ENCODE results near the gene MYT1. TPM values are rescaled to one million over a fixed set of nuclear protein-coding genes. Genes with fewer than 3 reads are reported as not detected.

Gene MYT1
- total and polyA plus RNA-seq, 11 donors = 0.07 to 0.23 (median 0.09) TPM; not detected in 5

DNA sequence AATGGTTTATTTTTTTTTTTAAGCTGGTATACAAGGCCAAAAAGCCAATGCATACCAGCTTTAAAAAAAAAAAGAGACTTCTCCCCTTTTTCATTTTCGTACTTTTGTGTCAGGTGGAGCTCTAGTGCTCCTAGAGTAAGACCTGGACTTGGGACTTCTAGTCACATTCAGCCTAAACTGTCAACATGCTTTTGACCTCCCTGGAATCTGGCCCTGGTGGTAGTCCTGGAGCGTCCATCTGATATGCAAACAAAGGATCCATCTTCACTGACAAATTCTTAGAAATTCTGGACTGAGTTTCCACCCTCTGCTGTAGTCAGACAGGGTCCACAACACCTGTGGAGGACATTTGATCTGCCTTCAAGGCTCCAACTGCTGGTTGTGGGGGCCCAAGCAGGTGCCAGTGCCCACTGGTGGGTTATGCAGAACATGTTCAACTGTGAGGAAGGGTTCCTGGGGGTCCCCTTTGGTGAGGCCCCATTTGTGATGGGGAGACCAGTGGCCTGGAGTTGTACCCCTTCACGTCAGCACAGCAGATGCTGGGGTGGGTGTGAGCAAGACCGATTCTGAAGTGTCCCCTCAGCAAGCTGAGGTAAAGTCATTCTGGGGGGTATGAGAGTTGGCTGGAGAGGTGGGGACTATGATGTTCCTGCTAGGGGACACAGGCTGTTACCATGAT, 78.7 kb downstream of the MYT1 start:
- no peaks in the 10 kb centered on the region for H3K36me3 ChIP-seq
- DNase-seq (peak in 1 of 5 donors; percentile 12), ATAC-seq (no peak)
- intact Hi-C loops (cut with DNase I) = no loop called here
- WGBS, 4 donors = 88 to 90% (median 90%) methylated on average over 4 of the region's 4 CpGs
- no peak overlapping the region for H3K27ac ChIP-seq
- peaks cover 0 to 12% (median 0%) of the 10 kb centered on the region in 9 donors for H3K27me3 ChIP-seq
- H3K4me1 ChIP-seq = peaks cover 0 to 8% (median 0%) of the 10 kb centered on the region in 12 donors
- no peak for TF ChIP-seq POLR2A (IDR thresholded peaks at IDR 0.05)
- TF ChIP-seq, protein P1, sequence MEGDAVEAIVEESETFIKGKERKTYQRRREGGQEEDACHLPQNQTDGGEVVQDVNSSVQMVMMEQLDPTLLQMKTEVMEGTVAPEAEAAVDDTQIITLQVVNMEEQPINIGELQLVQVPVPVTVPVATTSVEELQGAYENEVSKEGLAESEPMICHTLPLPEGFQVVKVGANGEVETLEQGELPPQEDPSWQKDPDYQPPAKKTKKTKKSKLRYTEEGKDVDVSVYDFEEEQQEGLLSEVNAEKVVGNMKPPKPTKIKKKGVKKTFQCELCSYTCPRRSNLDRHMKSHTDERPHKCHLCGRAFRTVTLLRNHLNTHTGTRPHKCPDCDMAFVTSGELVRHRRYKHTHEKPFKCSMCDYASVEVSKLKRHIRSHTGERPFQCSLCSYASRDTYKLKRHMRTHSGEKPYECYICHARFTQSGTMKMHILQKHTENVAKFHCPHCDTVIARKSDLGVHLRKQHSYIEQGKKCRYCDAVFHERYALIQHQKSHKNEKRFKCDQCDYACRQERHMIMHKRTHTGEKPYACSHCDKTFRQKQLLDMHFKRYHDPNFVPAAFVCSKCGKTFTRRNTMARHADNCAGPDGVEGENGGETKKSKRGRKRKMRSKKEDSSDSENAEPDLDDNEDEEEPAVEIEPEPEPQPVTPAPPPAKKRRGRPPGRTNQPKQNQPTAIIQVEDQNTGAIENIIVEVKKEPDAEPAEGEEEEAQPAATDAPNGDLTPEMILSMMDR (IDR thresholded peaks at IDR 0.05) = no peak
- no peaks in the 10 kb centered on the region for H3K9me3 ChIP-seq
- no peak overlapping the region for H3K4me3 ChIP-seq

DNA sequence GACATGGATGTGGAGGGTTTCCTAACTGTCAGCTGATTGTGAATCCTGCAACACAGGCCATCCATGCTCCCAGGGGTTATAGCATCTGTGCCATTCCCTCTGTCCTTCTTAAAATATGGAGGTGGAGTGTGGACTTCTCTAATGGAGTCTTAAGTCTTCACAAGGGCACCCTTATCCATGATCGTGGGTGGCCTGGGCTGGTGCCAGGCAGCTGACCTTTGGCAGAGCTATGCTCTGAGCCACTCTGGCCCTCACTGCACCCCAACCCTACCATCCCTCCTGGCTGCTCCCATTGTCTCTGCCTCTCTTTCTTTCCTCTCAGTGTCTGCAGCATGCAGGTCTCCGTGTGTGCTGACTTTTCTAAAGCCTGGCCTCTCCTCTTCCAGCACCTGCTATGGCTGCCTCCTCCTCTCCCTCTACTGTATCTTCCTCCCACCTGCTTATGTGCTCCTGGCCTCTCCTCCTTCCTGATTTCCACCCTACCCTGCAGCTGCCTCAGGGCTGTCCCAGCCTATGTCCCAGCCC, 80.1 kb downstream of the MYT1 start:
- DNase-seq = no peak
- H3K4me3 ChIP-seq = no peak overlapping the region
- no peak for ATAC-seq
- H3K4me1 ChIP-seq = no peaks in the 10 kb centered on the region
- intact Hi-C loops (cut with DNase I) = no loop called here
- H3K27me3 ChIP-seq = peaks cover 0 to 12% (median 0%) of the 10 kb centered on the region in 9 donors
- H3K36me3 ChIP-seq = no peaks in the 10 kb centered on the region
- TF ChIP-seq POLR2A (IDR thresholded peaks at IDR 0.05) = no peak
- TF ChIP-seq, protein P1 (IDR thresholded peaks at IDR 0.05) = no peak
- WGBS, 4 donors = 45 to 66% (median 56%) methylated on average over 2 of the region's 2 CpGs
- no peak overlapping the region for H3K27ac ChIP-seq
- H3K9me3 ChIP-seq = no peaks in the 10 kb centered on the region

DNA sequence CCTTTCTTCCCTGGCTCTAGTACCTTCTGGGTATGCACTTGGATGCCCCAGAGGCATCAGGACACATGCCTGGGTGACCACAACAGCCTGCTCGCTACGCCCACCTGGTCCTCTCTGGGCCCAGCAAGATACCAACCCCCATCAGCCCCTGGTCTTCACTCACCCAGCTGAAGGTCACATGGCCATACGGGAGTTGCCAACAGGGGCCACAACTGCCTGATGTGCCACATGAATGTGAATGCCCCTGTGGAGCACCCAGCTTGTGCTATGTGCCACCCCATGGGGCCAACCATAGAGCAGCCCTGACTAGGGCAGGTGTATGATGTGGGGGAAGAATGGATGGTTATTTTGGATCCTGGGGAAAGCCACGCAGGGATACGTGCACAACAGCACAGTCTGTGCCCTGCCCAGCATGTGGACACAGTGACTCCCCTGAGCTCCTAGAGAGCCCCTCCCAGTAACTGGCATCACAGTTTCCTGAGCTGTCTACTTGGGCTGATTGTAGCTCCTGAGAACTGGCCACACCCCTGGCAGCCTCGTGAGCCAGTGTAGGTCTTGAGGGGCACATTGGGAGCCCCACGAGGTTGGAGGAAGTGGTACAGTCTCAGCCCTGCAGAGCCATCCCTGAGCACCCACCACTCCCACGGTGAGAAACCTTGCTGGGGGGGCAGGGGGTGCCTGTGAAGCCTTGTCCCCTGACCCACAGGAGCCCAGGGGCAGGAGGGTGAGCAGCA, 80.8 kb downstream of the MYT1 start:
- H3K27ac ChIP-seq = no peak overlapping the region
- no peak for DNase-seq
- H3K4me1 ChIP-seq = no peaks in the 10 kb centered on the region
- no peaks in the 10 kb centered on the region for H3K36me3 ChIP-seq
- no peak overlapping the region for H3K4me3 ChIP-seq
- WGBS, 4 donors = 63 to 79% (median 71%) methylated on average over 5 to 8 of the region's 8 CpGs
- intact Hi-C loops (cut with DNase I) = no loop called here
- ATAC-seq = no peak
- no peaks in the 10 kb centered on the region for H3K9me3 ChIP-seq
- H3K27me3 ChIP-seq = peaks cover 0 to 12% (median 0%) of the 10 kb centered on the region in 9 donors
- TF ChIP-seq, protein P1 (IDR thresholded peaks at IDR 0.05) = no peak
- TF ChIP-seq POLR2A (IDR thresholded peaks at IDR 0.05) = no peak
